IMR-90 (cell line): ENCODE results near the gene MXD4.

ENCODE experiments used
- BHLHE40 ChIP-seq: fragments of 150-350 bp; IDR thresholded peaks from 2 replicates; pipeline ENCODE4 v1.6.1; 2016; ENCODE audit warnings: mild to moderate bottlenecking, low read depth, low read length
- CEBPB ChIP-seq: IDR thresholded peaks from 2 replicates; pipeline ENCODE4 v1.6.1; 2012; ENCODE audit warnings: low read depth, low read length, improper control_type of control experiment
- CHD1 ChIP-seq: IDR thresholded peaks from 2 replicates; pipeline ENCODE4 v1.6.1; 2012; ENCODE audit warnings: low read depth, low read length, improper control_type of control experiment
- CTCF ChIP-seq: conservative IDR thresholded peaks from 2 replicates; pipeline ENCODE4 v1.5.1; 2012; ENCODE audit warnings: mild to moderate bottlenecking, low read depth, low read length, improper control_type of control experiment
- MAZ ChIP-seq: IDR thresholded peaks from 2 replicates; pipeline ENCODE4 v1.6.1; 2012; ENCODE audit warnings: low read depth, mild to moderate bottlenecking, low read length, improper control_type of control experiment, moderate library complexity, borderline replicate concordance
- MXI1 ChIP-seq: IDR thresholded peaks from 2 replicates; pipeline ENCODE4 v1.6.1; 2012; ENCODE audit warnings: low read depth, mild to moderate bottlenecking, low read length, moderate library complexity, borderline replicate concordance
- POLR2A ChIP-seq: IDR thresholded peaks from 2 replicates; pipeline ENCODE4 v1.6.1; 2012; ENCODE audit warnings: mild to moderate bottlenecking, low read depth, low read length
- RAD21 ChIP-seq: IDR thresholded peaks from 2 replicates; pipeline ENCODE4 v1.6.1; 2012; ENCODE audit warnings: low read length, improper control_type of control experiment
- RCOR1 ChIP-seq: IDR thresholded peaks from 2 replicates; pipeline ENCODE4 v1.6.1; 2012; ENCODE audit warnings: mild to moderate bottlenecking, low read length, improper control_type of control experiment; ENCODE audit not compliant: insufficient replicate concordance
- RFX5 ChIP-seq: IDR thresholded peaks from 2 replicates; pipeline ENCODE4 v1.8.0; 2012; ENCODE audit warnings: low read depth, mild to moderate bottlenecking, low read length, moderate library complexity
- SMC3 ChIP-seq: fragments of 150-350 bp; IDR thresholded peaks from 2 replicates; pipeline ENCODE4 v1.6.1; 2016; ENCODE audit warnings: low read depth, mild to moderate bottlenecking, antibody characterized with exemption, low read length, moderate library complexity
- USF2 ChIP-seq: fragments of 150-350 bp; IDR thresholded peaks from 2 replicates; pipeline ENCODE4 v1.6.1; 2017; ENCODE audit warnings: mild to moderate bottlenecking, antibody characterized with exemption, low read length, low read depth

GRCh38 chr4:2304321-2304876 is 42.5 kb upstream of the MXD4 start:
- TF ChIP-seq BHLHE40 (no peak), MAZ (no peak), POLR2A (no peak), CTCF (no peak), RAD21 (no peak), MXI1 (no peak), CEBPB (no peak), RFX5 (no peak), RCOR1 (no peak), CHD1 (no peak), SMC3 (no peak), USF2 (no peak)
